Hepatocyte (in vitro differentiated cells): Measurements from ENCODE around the gene UHRF2. TPM values are rescaled to one million over a fixed set of nuclear protein-coding genes. Genes with fewer than 3 reads are reported as not detected.

Source experiments
- DNase-seq: peaks from one replicate; pipeline ENCODE4 v3.0.0-alpha.2; 2016; ENCODE audit warnings: low spot score
- H2AFZ ChIP-seq: fragments of 200-600 bp; sonication (generic); 2 replicates; pipeline ENCODE4 v1.6.0; 2016; ENCODE audit warnings: antibody characterized with exemption, mild to moderate bottlenecking
- H3K27ac ChIP-seq: fragments of 200-600 bp; sonication (generic); 2 replicates; pipeline ENCODE4 v1.5.1; 2016; ENCODE audit warnings: mild to moderate bottlenecking
- H3K27me3 ChIP-seq: fragments of 200-600 bp; sonication (generic); 2 replicates; pipeline ENCODE4 v1.6.1; 2016
- H3K36me3 ChIP-seq: fragments of 200-600 bp; sonication (generic); replicated peaks from 2 replicates; pipeline ENCODE4 v1.5.1; 2016; ENCODE audit warnings: low read depth; ENCODE audit not compliant: insufficient read depth
- H3K4me1 ChIP-seq: fragments of 200-600 bp; sonication (generic); 2 replicates; pipeline ENCODE4 v1.5.1; 2016; ENCODE audit warnings: mild to moderate bottlenecking, moderate library complexity; ENCODE audit not compliant: insufficient read depth
- H3K4me2 ChIP-seq: fragments of 200-600 bp; sonication (generic); 2 replicates; pipeline ENCODE4 v1.6.0; 2016
- H3K4me3 ChIP-seq: fragments of 200-600 bp; sonication (generic); 2 replicates; pipeline ENCODE4 v1.5.1; 2016; ENCODE audit warnings: mild to moderate bottlenecking
- H3K79me2 ChIP-seq: fragments of 200-600 bp; sonication (generic); 2 replicates; pipeline ENCODE4 v1.6.0; 2017; ENCODE audit warnings: mild to moderate bottlenecking
- H3K9me2 ChIP-seq: fragments of 200-600 bp; sonication (generic); replicated peaks from 2 replicates; pipeline ENCODE4 v1.6.0; 2017; ENCODE audit warnings: mild to moderate bottlenecking; ENCODE audit not compliant: insufficient read depth
- H3K9me3 ChIP-seq: fragments of 200-600 bp; sonication (generic); 2 replicates; pipeline ENCODE4 v1.5.1; 2016; ENCODE audit warnings: low read depth, mild to moderate bottlenecking
- H4K20me1 ChIP-seq: fragments of 200-600 bp; sonication (generic); 2 replicates; pipeline ENCODE4 v1.6.0; 2016; ENCODE audit warnings: mild to moderate bottlenecking; ENCODE audit not compliant: insufficient read depth, poor library complexity, severe bottlenecking
- EZH2 ChIP-seq: fragments of 200-600 bp; sonication (generic); IDR thresholded peaks from 2 replicates; pipeline ENCODE4 v1.6.1; 2016; ENCODE audit warnings: antibody characterized with exemption, mild to moderate bottlenecking, borderline replicate concordance
- EZH2phosphoT487 ChIP-seq: fragments of 200-600 bp; sonication (generic); IDR thresholded peaks from one replicate; pipeline ENCODE4 v1.6.1; 2018; ENCODE audit warnings: antibody characterized with exemption, mild to moderate bottlenecking, low read depth, moderate library complexity; ENCODE audit not compliant: unreplicated experiment, severe bottlenecking
- WGBS: methylation state at CpG from one replicate; pipeline ENCODE4 v1.1.6; 2016; ENCODE audit warnings: low lambda C conversion rate; ENCODE audit errors: missing lambda C conversion rate; 5-methylcytosine and 5-hydroxymethylcytosine counted together
- polyA plus RNA-seq: library from polyadenylated mRNA; unstranded; fragments of >200 nt; fragmentation: Nextera tagmentation; extraction: Ambion mirVana; gene quantifications from 2 replicates; pipeline ENCODE4 v1.2.1, GENCODE V29; 2016
- total RNA-seq: library from RNA; depleted of rRNA; stranded (reverse); fragments of >200 nt; gene quantifications from 2 replicates; pipeline ENCODE4 v1.2.3, GENCODE V29; 2014
- TF ChIP-seq, protein P1 (sequence below): fragments of 200-600 bp; sonication (generic); IDR thresholded peaks from 2 replicates; pipeline ENCODE4 v1.5.1; 2016; ENCODE audit warnings: antibody characterized with exemption, mild to moderate bottlenecking; ENCODE audit not compliant: poor library complexity

UHRF2 gene
- total and polyA plus RNA-seq, 2 experiments from 2014 or later: 16.6 to 42.9 TPM

DNA sequence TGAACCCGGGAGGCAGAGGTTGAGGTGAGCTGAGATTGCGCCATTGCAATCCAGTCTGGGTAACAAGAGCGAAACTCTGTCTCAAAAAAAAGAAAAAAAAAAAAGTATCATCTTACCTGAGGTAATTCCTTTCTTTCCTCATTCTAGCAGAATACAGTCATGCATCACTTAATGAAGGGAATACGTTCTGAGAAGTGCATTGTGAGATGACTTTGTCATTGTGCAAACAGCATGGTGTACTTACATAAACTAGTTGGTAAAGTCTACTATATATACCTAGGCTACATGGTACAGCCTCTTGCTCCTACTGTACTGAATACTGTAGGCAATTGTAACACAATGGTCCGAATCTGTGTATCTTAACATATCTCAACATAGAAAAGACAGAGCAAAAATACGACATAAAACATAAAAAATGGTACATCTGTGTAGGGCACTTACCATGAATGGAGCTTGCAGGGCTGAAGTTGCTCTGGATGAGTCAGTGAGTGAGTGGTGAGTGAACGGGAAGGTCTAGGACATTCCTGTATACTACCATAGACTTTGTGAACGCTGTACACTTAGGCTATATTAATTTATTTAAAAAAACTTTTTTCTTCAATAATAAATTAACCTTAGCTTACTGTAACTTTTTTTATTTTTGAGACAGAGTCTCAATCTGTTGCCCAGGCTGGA lies 132.2 kb downstream of the UHRF2 start:
- H4K20me1 ChIP-seq: no peaks in the 10 kb centered on the region
- no peak overlapping the region for H3K4me2 ChIP-seq
- H3K79me2 ChIP-seq: no peaks in the 10 kb centered on the region
- H3K9me2 ChIP-seq: no peaks in the 10 kb centered on the region
- no peaks in the 10 kb centered on the region for H3K27me3 ChIP-seq
- H2AFZ ChIP-seq: no peak overlapping the region
- TF ChIP-seq, protein P1, sequence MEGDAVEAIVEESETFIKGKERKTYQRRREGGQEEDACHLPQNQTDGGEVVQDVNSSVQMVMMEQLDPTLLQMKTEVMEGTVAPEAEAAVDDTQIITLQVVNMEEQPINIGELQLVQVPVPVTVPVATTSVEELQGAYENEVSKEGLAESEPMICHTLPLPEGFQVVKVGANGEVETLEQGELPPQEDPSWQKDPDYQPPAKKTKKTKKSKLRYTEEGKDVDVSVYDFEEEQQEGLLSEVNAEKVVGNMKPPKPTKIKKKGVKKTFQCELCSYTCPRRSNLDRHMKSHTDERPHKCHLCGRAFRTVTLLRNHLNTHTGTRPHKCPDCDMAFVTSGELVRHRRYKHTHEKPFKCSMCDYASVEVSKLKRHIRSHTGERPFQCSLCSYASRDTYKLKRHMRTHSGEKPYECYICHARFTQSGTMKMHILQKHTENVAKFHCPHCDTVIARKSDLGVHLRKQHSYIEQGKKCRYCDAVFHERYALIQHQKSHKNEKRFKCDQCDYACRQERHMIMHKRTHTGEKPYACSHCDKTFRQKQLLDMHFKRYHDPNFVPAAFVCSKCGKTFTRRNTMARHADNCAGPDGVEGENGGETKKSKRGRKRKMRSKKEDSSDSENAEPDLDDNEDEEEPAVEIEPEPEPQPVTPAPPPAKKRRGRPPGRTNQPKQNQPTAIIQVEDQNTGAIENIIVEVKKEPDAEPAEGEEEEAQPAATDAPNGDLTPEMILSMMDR: no peak
- TF ChIP-seq EZH2 (no peak), EZH2phosphoT487 (no peak)
- no peak overlapping the region for H3K27ac ChIP-seq
- H3K4me3 ChIP-seq: no peak overlapping the region
- no peaks in the 10 kb centered on the region for H3K36me3 ChIP-seq
- no peak for DNase-seq
- WGBS: 92% methylated on average over 8 of the region's 8 CpGs
- H3K9me3 ChIP-seq: no peaks in the 10 kb centered on the region
- H3K4me1 ChIP-seq: no peaks in the 10 kb centered on the region

DNA sequence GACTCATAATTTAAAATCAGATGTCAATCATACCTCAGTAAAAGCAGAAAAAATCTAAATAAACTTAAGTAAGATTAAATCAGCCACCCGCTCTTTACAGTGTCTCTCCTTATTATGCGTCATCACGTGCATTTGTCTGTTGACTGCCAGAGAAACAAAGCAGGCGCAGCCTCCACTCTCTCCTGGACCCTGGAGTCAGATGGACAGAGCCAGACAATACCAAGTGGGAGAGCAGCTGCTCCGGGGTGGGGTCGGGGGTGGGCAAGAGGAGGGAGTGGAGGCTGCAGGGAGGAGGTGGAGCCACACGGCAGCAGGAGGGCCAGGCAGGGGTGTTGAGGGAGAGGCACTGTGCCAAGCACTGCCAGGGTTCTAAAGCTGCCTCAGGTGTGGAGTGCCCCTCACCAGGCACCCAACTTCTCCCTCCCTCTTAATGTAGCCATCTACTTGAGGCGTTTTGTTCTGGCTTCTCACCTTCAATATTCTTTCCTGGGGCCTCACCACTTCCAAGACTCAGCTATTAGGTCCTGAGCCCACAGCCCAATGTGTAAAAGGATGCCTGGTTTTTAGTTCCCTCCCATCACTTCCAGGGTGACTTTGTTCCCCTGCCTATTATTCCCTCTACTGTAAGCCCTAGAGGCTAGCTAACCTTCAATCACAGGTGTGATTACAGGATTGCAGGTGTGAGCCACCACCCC lies 136.3 kb downstream of the UHRF2 start:
- no peak for DNase-seq
- 64% methylated on average over 8 of the region's 8 CpGs for WGBS
- no peak overlapping the region for H3K4me2 ChIP-seq
- H3K36me3 ChIP-seq: no peaks in the 10 kb centered on the region
- H3K27me3 ChIP-seq: no peaks in the 10 kb centered on the region
- H3K79me2 ChIP-seq: no peaks in the 10 kb centered on the region
- no peak overlapping the region for H3K27ac ChIP-seq
- no peak overlapping the region for H3K4me3 ChIP-seq
- no peaks in the 10 kb centered on the region for H3K4me1 ChIP-seq
- H4K20me1 ChIP-seq: no peaks in the 10 kb centered on the region
- no peak overlapping the region for H2AFZ ChIP-seq
- H3K9me3 ChIP-seq: no peaks in the 10 kb centered on the region
- TF ChIP-seq, protein P1: no peak
- no peak for TF ChIP-seq EZH2
- no peak for TF ChIP-seq EZH2phosphoT487
- no peaks in the 10 kb centered on the region for H3K9me2 ChIP-seq

DNA sequence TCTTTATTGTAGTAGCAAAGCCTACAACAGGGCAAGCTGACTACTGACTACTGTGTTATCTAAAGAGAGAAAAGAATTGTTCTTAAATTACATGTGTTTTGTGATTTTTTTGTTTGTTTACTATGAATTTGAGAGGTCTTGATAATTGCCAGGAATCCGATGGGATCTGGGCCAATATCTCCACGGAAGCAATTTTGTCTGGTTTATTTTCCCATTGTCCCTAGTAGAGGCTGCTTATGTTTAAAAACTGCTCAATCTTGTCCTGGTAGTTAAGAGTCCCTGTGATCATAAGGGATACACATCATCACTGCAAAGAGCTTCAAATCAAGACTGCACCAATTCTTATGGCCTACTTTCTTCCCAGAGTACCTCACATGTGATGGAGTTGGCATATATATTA lies 138.1 kb downstream of the UHRF2 start:
- no peaks in the 10 kb centered on the region for H4K20me1 ChIP-seq
- TF ChIP-seq, protein P1: no peak
- TF ChIP-seq EZH2: no peak
- TF ChIP-seq EZH2phosphoT487: no peak
- WGBS: 75% methylated on average over 2 of the region's 2 CpGs

More for the DNA sequence above, 138.1 kb downstream of the UHRF2 start:
- Histone ChIP-seq H3K9me3 (no peaks in the 10 kb centered on the region), H2AFZ (no peak overlapping the region), H3K79me2 (no peaks in the 10 kb centered on the region), H3K36me3 (no peaks in the 10 kb centered on the region), H3K4me1 (no peaks in the 10 kb centered on the region), H3K27me3 (no peaks in the 10 kb centered on the region), H3K9me2 (no peaks in the 10 kb centered on the region), H3K4me3 (no peak overlapping the region), H3K27ac (no peak overlapping the region), H3K4me2 (no peak overlapping the region)
- no peak for DNase-seq
